ENCODE results near the gene YIPF5.

Gene YIPF5

DNA sequence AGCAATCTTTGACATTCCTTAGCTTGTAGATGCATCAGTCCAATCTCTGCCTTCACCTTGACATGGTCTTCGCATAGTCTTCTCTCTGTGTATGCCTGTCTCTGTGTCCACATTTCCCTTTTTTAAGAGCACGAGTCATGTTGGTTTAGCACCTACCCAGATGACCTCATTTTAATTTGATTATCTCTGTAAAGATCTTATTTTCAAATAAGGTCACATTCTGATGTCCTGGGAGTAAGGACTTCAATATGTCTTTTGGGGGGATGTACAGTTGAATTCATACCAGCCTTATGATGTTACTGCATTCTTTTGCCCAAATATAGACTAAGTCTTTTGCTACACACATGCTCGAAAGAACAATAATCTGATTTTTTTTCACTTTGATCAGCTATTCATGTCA lies 7.1 kb upstream of the YIPF5 start:
- DNase-seq (ENCODE audit: low spot score) = peak; percentile 31

- no peak for DNase-seq (ENCODE audit: low spot score)
Measured at GRCh38 chr5:144173766-144174165, 3.3 kb upstream of the YIPF5 start.

DNA sequence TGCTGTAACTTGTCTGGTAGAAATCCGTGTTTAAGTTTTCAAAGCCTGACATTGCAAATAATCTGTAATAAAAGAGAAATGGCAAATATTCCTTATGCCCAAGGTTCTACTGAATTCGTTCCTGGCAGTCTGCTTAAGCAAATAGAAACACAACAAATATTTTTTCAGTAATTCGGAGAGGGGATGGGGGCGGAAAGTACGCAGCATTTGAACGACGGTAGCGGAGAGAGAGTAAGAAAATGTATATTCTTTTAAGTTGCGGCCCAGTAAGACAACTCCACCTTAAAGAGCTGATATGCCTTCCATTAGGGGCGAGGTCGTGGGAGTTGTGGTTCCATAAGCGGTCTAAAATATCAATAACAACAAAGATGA lies 569 bp downstream of the YIPF5 start:
- DNase-seq (ENCODE audit: low spot score) = no peak

GRCh38 chr5:144167998-144168397 lies 2.5 kb downstream of the YIPF5 start:
- no peak for DNase-seq (ENCODE audit: low spot score)

DNA sequence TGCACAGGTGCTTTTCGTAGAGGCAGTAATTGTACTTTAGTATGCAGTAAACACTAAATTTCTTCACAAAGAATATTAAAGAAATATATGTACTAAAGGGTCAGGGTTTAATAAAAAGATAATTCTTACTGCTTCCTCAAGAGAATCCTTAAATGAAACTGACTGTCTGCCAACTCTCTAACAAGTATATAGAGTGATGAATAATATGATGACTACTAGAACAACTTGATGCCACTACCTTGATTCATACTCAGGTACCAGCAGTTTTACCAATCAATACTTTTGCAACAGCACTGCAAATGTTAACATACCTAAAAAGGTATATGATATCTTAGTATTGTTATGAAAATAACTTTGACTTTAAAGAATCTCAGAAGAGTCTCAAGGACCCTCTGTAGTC lies 3.8 kb downstream of the YIPF5 start:
- no peak for DNase-seq (ENCODE audit: low spot score)

DNA sequence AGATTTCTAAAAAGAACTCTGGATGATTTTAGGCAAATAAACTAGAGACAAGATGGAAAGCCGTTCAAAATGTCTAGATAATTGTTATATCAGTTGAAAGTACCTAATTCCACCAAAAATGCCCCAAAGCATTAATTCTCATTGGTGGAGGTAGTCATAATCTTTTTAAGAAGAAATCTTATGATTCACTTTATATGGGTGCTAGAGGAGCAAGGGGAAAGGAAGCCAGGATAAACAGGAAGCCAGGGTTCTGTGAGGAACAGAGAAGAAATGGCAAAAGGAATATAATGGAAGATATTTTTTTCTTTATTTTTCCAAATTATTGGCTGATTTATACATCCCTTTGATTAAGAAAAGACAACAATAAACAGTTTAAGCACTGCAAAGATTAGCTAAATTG lies 7.8 kb downstream of the YIPF5 start:
- no peak for DNase-seq (ENCODE audit: low spot score)

DNA sequence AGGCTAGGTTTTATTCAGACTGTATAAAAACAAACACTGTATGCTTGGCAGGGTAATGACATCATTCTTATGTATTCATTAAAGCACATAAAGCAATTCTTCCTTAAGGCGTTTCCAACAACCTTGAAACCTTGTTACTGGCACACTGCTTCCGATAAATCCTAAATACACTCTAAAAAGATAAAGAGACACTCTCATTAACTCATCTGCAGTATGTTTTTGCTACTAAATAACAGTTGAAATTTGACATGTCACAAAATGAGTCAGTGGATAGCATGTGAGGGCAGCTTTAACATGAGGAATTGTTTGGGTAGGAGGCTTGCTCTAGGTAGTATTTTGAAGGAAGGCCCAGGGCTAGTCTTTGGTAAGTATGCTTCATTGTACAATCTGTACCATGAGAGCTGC lies 13.7 kb downstream of the YIPF5 start:
- DNase-seq (ENCODE audit: low spot score) = no peak

- no peak for DNase-seq (ENCODE audit: low spot score)
Measured at GRCh38 chr5:144151026-144151425, 19.4 kb downstream of the YIPF5 start.

DNA sequence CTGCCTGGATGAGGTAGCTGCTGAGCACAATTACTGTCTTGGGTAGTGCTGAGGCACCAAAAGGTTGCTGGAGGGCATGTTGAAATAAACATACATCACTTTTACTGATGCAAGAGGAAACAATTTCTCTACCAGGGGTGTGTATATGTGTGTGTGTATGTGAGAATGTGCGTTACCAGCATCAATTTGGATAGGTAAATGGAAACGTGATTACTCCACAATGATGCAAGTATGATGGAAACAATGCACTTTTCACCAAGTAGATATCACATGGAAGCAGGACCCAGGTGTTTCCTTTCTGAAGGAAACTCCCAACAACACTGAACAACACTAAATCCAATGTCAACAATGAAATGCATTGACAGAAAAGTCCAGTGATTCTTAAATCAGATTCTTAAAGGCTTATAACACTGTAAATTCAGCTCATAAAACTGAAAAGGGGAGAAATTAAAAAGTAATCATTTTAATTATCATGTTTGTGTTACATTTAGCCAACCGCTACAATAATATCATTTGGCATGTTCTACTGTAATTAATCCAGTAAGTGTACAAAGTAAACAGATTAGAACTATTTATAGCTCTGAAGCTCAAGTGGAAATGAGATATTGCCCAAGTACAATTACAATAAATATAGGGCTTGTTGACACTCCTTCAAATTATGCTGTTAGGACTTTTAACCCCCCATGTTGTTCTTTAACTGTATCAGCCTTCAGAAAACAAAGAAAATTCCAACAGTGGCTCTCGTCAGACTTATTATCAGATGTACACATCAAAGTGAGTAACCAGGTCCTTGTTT lies 25.3 kb downstream of the YIPF5 start:
- no peak for DNase-seq (ENCODE audit: low spot score)

- no peak for DNase-seq (ENCODE audit: low spot score)
Measured at GRCh38 chr5:144143625-144144024, 26.8 kb downstream of the YIPF5 start.

DNA sequence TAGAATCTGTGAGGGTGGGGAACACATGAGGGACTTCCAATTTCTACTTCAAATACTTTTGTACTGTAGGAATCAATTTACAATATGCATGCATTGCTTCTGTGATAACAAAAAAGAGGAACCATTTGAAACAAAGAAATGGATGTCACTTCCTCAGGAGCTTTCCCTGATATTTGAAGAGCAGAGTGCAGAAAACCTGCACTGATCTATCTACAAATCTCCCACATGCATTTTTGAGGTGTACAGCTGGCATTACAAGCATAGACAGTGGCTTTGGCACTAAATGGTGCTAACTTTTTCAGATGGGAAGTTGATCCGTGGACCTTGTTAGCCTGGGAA lies 27.7 kb downstream of the YIPF5 start:
- no peak for DNase-seq (ENCODE audit: low spot score)

GRCh38 chr5:144142139-144142823 lies 28.2 kb downstream of the YIPF5 start:
- peak; percentile 56 for DNase-seq (ENCODE audit: low spot score)

DNA sequence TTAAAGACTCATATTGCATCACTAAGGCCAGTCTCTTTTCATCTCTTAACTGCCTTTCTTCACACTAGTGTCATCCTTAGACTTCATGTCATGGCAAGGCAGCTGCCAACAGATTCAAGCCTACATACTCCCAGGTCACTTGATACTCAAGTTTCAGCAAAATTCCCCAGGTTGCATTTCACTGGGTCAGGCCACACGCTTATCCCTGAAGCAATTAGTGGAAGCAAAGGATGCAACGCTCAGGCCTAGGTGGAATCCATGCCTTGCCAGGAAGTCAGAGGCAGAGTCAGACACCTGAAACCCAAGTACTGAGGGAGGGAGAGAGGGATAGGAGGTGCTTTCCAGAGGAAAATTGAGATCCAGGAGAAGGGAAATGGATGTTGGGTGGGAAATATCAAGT lies 28.9 kb downstream of the YIPF5 start:
- no peak for DNase-seq (ENCODE audit: low spot score)

DNA sequence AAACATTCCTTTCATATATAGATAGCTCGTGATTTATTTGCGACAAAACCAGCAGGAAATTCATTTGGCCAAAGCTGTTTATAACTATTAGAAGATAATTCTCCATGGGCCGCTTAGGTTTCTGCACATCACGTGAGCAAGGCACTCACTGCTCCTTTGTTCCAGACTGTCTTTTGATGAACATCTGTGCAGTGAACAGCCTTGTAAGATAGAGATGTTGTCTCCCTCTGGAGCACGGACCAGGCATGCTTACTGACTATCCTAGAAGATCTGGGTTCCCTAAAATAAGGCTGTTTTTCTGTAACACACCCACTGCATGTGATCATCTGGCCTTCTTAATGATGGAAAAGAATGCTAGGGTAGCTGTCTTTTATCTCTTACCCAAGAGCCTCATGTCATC lies 30.9 kb downstream of the YIPF5 start:
- DNase-seq (ENCODE audit: low spot score) = peak; percentile 52

GRCh38 chr5:144135113-144135762 lies 35.2 kb downstream of the YIPF5 start:
- no peak for DNase-seq (ENCODE audit: low spot score)

- no peak for DNase-seq (ENCODE audit: low spot score)
Measured at GRCh38 chr5:144134194-144134826, 36.1 kb downstream of the YIPF5 start.

- no peak for DNase-seq (ENCODE audit: low spot score)
Measured at GRCh38 chr5:144133050-144133633, 37.3 kb downstream of the YIPF5 start.

DNA sequence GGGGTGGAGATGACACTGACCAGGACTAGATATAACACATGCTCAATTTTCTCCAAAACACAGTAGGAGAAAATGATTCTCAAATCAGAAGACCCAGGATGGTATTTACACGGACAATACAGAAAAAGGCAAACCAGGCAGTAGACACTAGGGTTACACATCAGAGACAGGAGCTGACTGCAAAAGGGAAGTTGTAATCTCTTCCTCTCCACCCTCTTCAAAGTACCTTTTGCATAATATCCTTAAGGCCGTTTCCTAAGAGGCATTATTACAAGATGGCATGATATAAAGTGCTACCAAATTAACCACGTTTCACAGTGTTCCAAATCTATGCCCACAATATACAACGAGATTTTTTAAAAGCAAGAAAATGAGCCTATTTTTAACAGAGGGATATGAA lies 39.2 kb downstream of the YIPF5 start:
- DNase-seq (ENCODE audit: low spot score) = no peak

- no peak for DNase-seq (ENCODE audit: low spot score)
Measured at GRCh38 chr5:144130306-144130705, 40.2 kb downstream of the YIPF5 start.

- DNase-seq (ENCODE audit: low spot score) = no peak
Measured at GRCh38 chr5:144128844-144129243, 41.6 kb downstream of the YIPF5 start.

GRCh38 chr5:144126707-144127106 lies 43.8 kb downstream of the YIPF5 start:
- DNase-seq (ENCODE audit: low spot score) = no peak

DNA sequence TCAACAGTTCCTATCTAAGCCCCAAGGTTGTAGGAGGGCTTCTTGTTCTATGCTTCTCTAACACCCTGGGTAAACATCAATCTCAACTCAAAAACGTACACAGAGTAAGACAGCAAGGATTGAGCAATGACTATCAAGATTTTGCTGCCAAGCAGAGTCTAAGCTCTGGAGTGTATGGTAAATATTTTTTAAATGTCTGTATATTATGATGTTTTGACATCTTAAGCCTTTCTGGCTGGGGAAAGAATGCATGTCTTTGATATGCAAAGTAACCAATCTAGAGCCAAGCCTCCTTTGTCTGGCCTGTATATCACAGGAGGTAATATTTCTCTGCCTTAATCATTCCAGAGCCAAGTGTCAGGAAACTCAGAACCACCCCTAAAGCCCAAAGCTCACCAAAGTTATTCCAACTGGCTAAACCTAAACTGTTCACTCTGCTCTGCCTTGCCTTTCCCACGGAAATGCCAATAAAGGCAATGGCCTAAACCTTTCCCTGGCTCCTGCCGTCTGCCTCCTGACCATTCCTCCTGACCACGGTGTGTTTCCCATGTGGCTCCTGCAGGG lies 45.2 kb downstream of the YIPF5 start:
- peak; percentile 40 for DNase-seq (ENCODE audit: low spot score)

Measured in GM03348 (cell line).